A549 (cell line): ENCODE results near the gene GPR153. TPM values are rescaled to one million over a fixed set of nuclear protein-coding genes. Genes with fewer than 3 reads are reported as not detected.
"Not testable (repeated sequence)": the region's sequence is repeated elsewhere in the genome, so short reads cannot be mapped to it uniquely, and the experiment has no call there.

Source experiments
- ATAC-seq, 2 experiments: fragments of 200-7000 bp in 1 of 2; fragments of >200 bp in 1 of 2; cut with Nextera tagmentation in 1 of 2; cut with Tn5 transposase in 1 of 2; 3 replicates each; pipeline versions ENCODE4 v1.8.0 to v1.9.1; 2018 to 2020; ENCODE audit warnings: mild to moderate bottlenecking in 1 of 2, moderate library complexity in 1 of 2
- CTCF ChIA-PET: fragments of 300-600 bp; sonication (Branson Sonifier 250); formaldehyde crosslinking; extraction: SDS; loops from one replicate; lab custom pipeline; 2021; ENCODE audit warnings: antibody characterized with exemption, inconsistent platforms; lab: Yijun Ruan, JAX
- POLR2A ChIA-PET: fragments of 350-600 bp; formaldehyde crosslinking; extraction: SDS; loops from one replicate; lab custom pipeline; 2021; ENCODE audit warnings: antibody characterized with exemption, inconsistent platforms; lab: Yijun Ruan, JAX
- DNase-seq, 2 experiments: peaks; one replicate each; pipeline versions ENCODE4 v3.0.0 to v3.0.0-alpha.2; 2011 to 2016; ENCODE audit warnings: low read depth in 1 of 2, low spot score in 1 of 2
- FAIRE-seq: peaks from 2 replicates; lab custom pipeline; 2011; peaks lifted over from hg19 to GRCh38; lab: Jason Lieb, UNC
- H3K27ac ChIP-seq, 2 experiments: fragments of >200 bp; sonication (Bioruptor Twin); formaldehyde crosslinking; 3 replicates each; pipeline ENCODE4 v1.5.1; 2016 to 2017
- H3K4me1 ChIP-seq: fragments of >200 bp; sonication (Bioruptor Twin); formaldehyde crosslinking; 3 replicates; pipeline ENCODE4 v1.6.1; 2016
- H3K4me2 ChIP-seq: fragments of >200 bp; sonication (Bioruptor Twin); formaldehyde crosslinking; 3 replicates; pipeline ENCODE4 v1.6.1; 2016
- H3K4me3 ChIP-seq: fragments of >200 bp; sonication (Bioruptor Twin); formaldehyde crosslinking; 3 replicates; pipeline ENCODE4 v1.5.1; 2016
- H3K9me3 ChIP-seq: fragments of >200 bp; sonication (Bioruptor Twin); formaldehyde crosslinking; 3 replicates; pipeline ENCODE4 v1.6.1; 2016
- CBX8 ChIP-seq: fragments of 200-600 bp; sonication (generic); IDR thresholded peaks from 2 replicates; pipeline ENCODE4 v1.6.1; 2016
- CEBPB ChIP-seq, 2 experiments: fragments of >200 bp in 1 of 2; sonication (Bioruptor Twin) in 1 of 2; formaldehyde crosslinking in 1 of 2; IDR thresholded peaks; 2 replicates each; pipeline ENCODE4 v1.6.1; 2012 to 2016
- CHD2 ChIP-seq: fragments of 150-350 bp; IDR thresholded peaks from 2 replicates; pipeline ENCODE4 v1.6.1; 2014; ENCODE audit warnings: low read length; ENCODE audit not compliant: partially characterized antibody
- CHD4 ChIP-seq: fragments of 200-600 bp; sonication (generic); IDR thresholded peaks from 2 replicates; pipeline ENCODE4 v1.6.1; 2016; ENCODE audit warnings: antibody characterized with exemption, mild to moderate bottlenecking, borderline replicate concordance
- ESRRA ChIP-seq: fragments of 150-350 bp; IDR thresholded peaks from 2 replicates; pipeline ENCODE4 v1.6.1; 2014; ENCODE audit warnings: mild to moderate bottlenecking, low read length, borderline replicate concordance
- FOSL2 ChIP-seq, 2 experiments: fragments of 450-650 bp in 1 of 2; fragments of >200 bp in 1 of 2; sonication (Bioruptor Twin) in 1 of 2; formaldehyde crosslinking; IDR thresholded peaks; 2 replicates each; pipeline versions ENCODE4 v1.5.0 to v1.6.1; 2016 to 2020; ENCODE audit warnings: mild to moderate bottlenecking in 1 of 2, moderate library complexity in 1 of 2
- FOXS1 ChIP-seq: fragments of 250-450 bp; sonication (Bioruptor Pico); IDR thresholded peaks from 2 replicates; pipeline ENCODE4 v1.5.0; 2020; ENCODE audit warnings: mild to moderate bottlenecking, moderate library complexity
- GATA3 ChIP-seq: IDR thresholded peaks from 2 replicates; pipeline ENCODE4 v1.6.1; 2012; ENCODE audit warnings: borderline replicate concordance
- HDAC2 ChIP-seq: fragments of 200-600 bp; sonication (generic); IDR thresholded peaks from 2 replicates; pipeline ENCODE4 v1.6.1; 2016
- HEYL ChIP-seq: fragments of 250-450 bp; sonication (Bioruptor Pico); IDR thresholded peaks from 2 replicates; pipeline ENCODE4 v1.8.0; 2021; ENCODE audit warnings: mild to moderate bottlenecking, moderate library complexity
- HOXB13 ChIP-seq: fragments of 250-450 bp; sonication (Bioruptor Pico); IDR thresholded peaks from 2 replicates; pipeline ENCODE4 v1.5.0; 2020; ENCODE audit warnings: low read depth, mild to moderate bottlenecking, moderate library complexity
- HOXB5 ChIP-seq: fragments of 250-450 bp; sonication (Bioruptor Pico); IDR thresholded peaks from 2 replicates; pipeline ENCODE4 v1.5.0; 2020; ENCODE audit warnings: mild to moderate bottlenecking, moderate library complexity
- JUN ChIP-seq, 2 experiments: fragments of >200 bp; sonication (Bioruptor Twin); formaldehyde crosslinking; IDR thresholded peaks; 2 replicates in 1 of 2; 3 replicates in 1 of 2; pipeline ENCODE4 v1.6.1; 2016 to 2017
- KDM1A ChIP-seq: fragments of 200-600 bp; sonication (generic); IDR thresholded peaks from 2 replicates; pipeline ENCODE4 v1.6.1; 2016; ENCODE audit warnings: low read depth, mild to moderate bottlenecking
- KDM5A ChIP-seq: fragments of 200-600 bp; sonication (generic); IDR thresholded peaks from 2 replicates; pipeline ENCODE4 v1.6.1; 2016; ENCODE audit warnings: antibody characterized with exemption, mild to moderate bottlenecking
- NFE2L2 ChIP-seq: fragments of 150-350 bp; conservative IDR thresholded peaks from 2 replicates; pipeline ENCODE4 v1.6.1; 2014; ENCODE audit warnings: low read length
- NPAS2 ChIP-seq: fragments of 250-450 bp; sonication (Bioruptor Pico); IDR thresholded peaks from 2 replicates; pipeline ENCODE4 v1.8.0; 2022; ENCODE audit warnings: mild to moderate bottlenecking, moderate library complexity, borderline replicate concordance
- NR3C1 ChIP-seq: fragments of >200 bp; sonication (Bioruptor Twin); formaldehyde crosslinking; IDR thresholded peaks from 3 replicates; pipeline ENCODE4 v1.6.1; 2017
- PBX3 ChIP-seq: IDR thresholded peaks from 2 replicates; pipeline ENCODE4 v1.6.1; 2012
- RAD21 ChIP-seq, 2 experiments: fragments of >200 bp in 1 of 2; sonication (Bioruptor Twin) in 1 of 2; formaldehyde crosslinking in 1 of 2; IDR thresholded peaks in 1 of 2; conservative IDR thresholded peaks in 1 of 2; 2 replicates in 1 of 2; 3 replicates in 1 of 2; pipeline ENCODE4 v1.6.1; 2012 to 2018; ENCODE audit warnings: inconsistent platforms in 1 of 2
- RNF2 ChIP-seq: fragments of 200-600 bp; sonication (generic); IDR thresholded peaks from 2 replicates; pipeline ENCODE4 v1.6.1; 2016; ENCODE audit warnings: low read depth, mild to moderate bottlenecking, antibody characterized with exemption, moderate library complexity, borderline replicate concordance
- TFCP2L1 ChIP-seq: fragments of 250-450 bp; sonication (Bioruptor Pico); IDR thresholded peaks from 2 replicates; pipeline ENCODE4 v1.5.0; 2021; ENCODE audit warnings: mild to moderate bottlenecking
- WGBS: methylation state at CpG from one replicate; pipeline ENCODE4 v1.1.6; 2017; ENCODE audit errors: missing lambda C conversion rate; 5-methylcytosine and 5-hydroxymethylcytosine counted together
- polyA plus RNA-seq, 4 experiments: library from polyadenylated mRNA; depleted of rRNA in 3 of 4; stranded (reverse); fragments of >200 nt; fragmentation: RNase III in 1 of 4; extraction: RNeasy Plus Mini Kit Qiagen cat#74134 plus additional on column Dnase treatment in 1 of 4; gene quantifications; 2 replicates in 3 of 4; 3 replicates in 1 of 4; pipeline ENCODE4 v1.2.3, GENCODE V29; 2011 to 2017
- TF ChIP-seq, protein P1 (sequence below): fragments of >200 bp; sonication (Bioruptor Twin); formaldehyde crosslinking; IDR thresholded peaks from 3 replicates; pipeline ENCODE4 v1.5.1; 2016

The GPR153 gene
- polyA plus RNA-seq, 2 of the 4 experiments (the other 2 are of a cell fraction) = 0.56 to 1.4 TPM

- ATAC-seq (no peak), DNase-seq (no peak), FAIRE-seq (no peak)
- TF ChIP-seq FOSL2 (IDR thresholded peaks at IDR 0.05) (no peak), FOSL2 (CRISPR knock-in tag; IDR thresholded peaks at IDR 0.05) (no peak), HEYL (no peak), NFE2L2 (no peak), CHD2 (no peak), ESRRA (no peak), GATA3 (no peak), HDAC2 (no peak), RNF2 (no peak), NR3C1 (no peak), KDM5A (no peak), KDM1A (no peak), RAD21 (conservative IDR thresholded peaks at IDR 0.05 in 1 of 2, IDR thresholded peaks at IDR 0.05 in 1 of 2) (no peak), HOXB13 (no peak), CBX8 (no peak), PBX3 (no peak), FOXS1 (CRISPR knock-in tag) (no peak), CEBPB (IDR thresholded peaks at IDR 0.05) (no peak), CHD4 (no peak), TFCP2L1 (CRISPR knock-in tag) (no peak)
- TF ChIP-seq, protein P1, sequence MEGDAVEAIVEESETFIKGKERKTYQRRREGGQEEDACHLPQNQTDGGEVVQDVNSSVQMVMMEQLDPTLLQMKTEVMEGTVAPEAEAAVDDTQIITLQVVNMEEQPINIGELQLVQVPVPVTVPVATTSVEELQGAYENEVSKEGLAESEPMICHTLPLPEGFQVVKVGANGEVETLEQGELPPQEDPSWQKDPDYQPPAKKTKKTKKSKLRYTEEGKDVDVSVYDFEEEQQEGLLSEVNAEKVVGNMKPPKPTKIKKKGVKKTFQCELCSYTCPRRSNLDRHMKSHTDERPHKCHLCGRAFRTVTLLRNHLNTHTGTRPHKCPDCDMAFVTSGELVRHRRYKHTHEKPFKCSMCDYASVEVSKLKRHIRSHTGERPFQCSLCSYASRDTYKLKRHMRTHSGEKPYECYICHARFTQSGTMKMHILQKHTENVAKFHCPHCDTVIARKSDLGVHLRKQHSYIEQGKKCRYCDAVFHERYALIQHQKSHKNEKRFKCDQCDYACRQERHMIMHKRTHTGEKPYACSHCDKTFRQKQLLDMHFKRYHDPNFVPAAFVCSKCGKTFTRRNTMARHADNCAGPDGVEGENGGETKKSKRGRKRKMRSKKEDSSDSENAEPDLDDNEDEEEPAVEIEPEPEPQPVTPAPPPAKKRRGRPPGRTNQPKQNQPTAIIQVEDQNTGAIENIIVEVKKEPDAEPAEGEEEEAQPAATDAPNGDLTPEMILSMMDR = no peak
- ChIA-PET POLR2A (no interaction called here), CTCF (interaction anchor here (0.9 to 1.4 kb wide), 2 partner anchors 63 to 154 kb away, joined by 3 read pairs; no protein-coding TSS in a partner anchor)
- 90% methylated on average over 7 of the region's 7 CpGs for WGBS
- no peaks in the 10 kb centered on the region for H3K4me1 ChIP-seq
- H3K4me2 ChIP-seq = no peak overlapping the region
- no peak overlapping the region for H3K4me3 ChIP-seq
- H3K9me3 ChIP-seq = no peaks in the 10 kb centered on the region
- no peak overlapping the region for H3K27ac ChIP-seq
Observed at GRCh38 chr1:6309564-6309963, 48.7 kb upstream of the GPR153 start.

- Histone ChIP-seq H3K27ac (no peak overlapping the region), H3K4me1 (no peaks in the 10 kb centered on the region)
- FAIRE-seq = no peak
- CTCF ChIA-PET = no interaction called here
- no peak for TF ChIP-seq KDM5A
- TF ChIP-seq NPAS2 (CRISPR knock-in tag) = no peak
- TF ChIP-seq HDAC2 = no peak
- no peak for TF ChIP-seq NFE2L2
- TF ChIP-seq CEBPB (IDR thresholded peaks at IDR 0.05) = no peak
- TF ChIP-seq HOXB5 (CRISPR knock-in tag) = no peak
- TF ChIP-seq JUN (IDR thresholded peaks at IDR 0.05) = no peak
- TF ChIP-seq, all 56 proteins: peak for 0
- Histone ChIP-seq H3K4me2 (no peak overlapping the region), H3K4me3 (no peak overlapping the region), H3K9me3 (no peaks in the 10 kb centered on the region)
- DNase-seq (no peak), ATAC-seq (no peak)
- 88% methylated on average over 13 of the region's 13 CpGs for WGBS
- POLR2A ChIA-PET = no interaction called here
Observed at GRCh38 chr1:6308449-6308848, 47.6 kb upstream of the GPR153 start.

DNA sequence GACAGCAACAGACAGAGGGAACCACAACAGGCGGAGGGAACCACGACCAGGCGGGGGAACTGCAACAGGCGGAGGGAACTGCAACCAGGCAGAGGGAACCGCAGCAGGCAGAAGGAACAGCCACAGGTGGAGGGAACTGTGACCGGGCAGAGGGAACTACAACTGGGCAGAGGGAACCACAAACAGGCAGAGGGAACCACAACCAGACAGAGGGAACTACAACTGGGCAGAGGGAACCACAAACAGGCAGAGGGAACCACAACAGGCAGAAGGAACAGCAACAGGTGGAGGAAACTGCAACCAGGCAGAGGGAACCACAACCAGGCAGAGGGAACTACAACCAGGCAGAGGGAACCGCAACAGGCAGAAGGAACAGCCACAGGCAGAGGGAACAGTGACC is 46.8 kb upstream of the GPR153 start:
- POLR2A ChIA-PET, H3K4me2 ChIP-seq, H3K9me3 ChIP-seq, FAIRE-seq, H3K27ac ChIP-seq, ATAC-seq, DNase-seq, H3K4me1 ChIP-seq, CTCF ChIA-PET, H3K4me3 ChIP-seq: not testable (repeated sequence)
- WGBS = 97% methylated on average over 7 of the region's 7 CpGs
